PC-9 (cell line): Measurements from ENCODE around the gene GLIPR2.

ENCODE experiments used
- CTCF ChIP-seq: fragments of 200-600 bp; sonication (generic); conservative IDR thresholded peaks from 2 replicates; pipeline ENCODE4 v1.6.1; 2017; ENCODE audit warnings: mixed run types, antibody characterized with exemption, mild to moderate bottlenecking, moderate library complexity
- EZH2 ChIP-seq: fragments of 200-600 bp; sonication (generic); IDR thresholded peaks from 2 replicates; pipeline ENCODE4 v1.8.0; 2017; ENCODE audit warnings: antibody characterized with exemption, low read depth

GRCh38 chr9:36121971-36122370 lies 14.6 kb upstream of the GLIPR2 start:
- TF ChIP-seq CTCF (no peak), EZH2 (no peak)
